T-helper 1 cell treated with Interleukin-12 subunit alpha and Interleukin-12 subunit beta and Interleukin-4 antibody, amounts not matched to agents 30 ng/mL and 1 ng/mL, for 36 hours (primary cell): ENCODE measurements around the gene SOCS4. TPM values are rescaled to one million over a fixed set of nuclear protein-coding genes. Genes with fewer than 3 reads are reported as not detected.
"Not testable (repeated sequence)": the region's sequence is repeated elsewhere in the genome, so short reads cannot be mapped to it uniquely, and the experiment has no call there.

Source experiments
- intact Hi-C: fragments of 100-400 bp; cut with micrococcal nuclease; formaldehyde crosslinking; loops from one replicate; pipeline ENCODE4 v1.15.1; 2024
- total RNA-seq: library from RNA; stranded (reverse); gene quantifications from 2 replicates; pipeline ENCODE4 v1.2.3, GENCODE V29; 2022

The SOCS4 gene
- total RNA-seq, 1 donor from 2014 or later, result 35.6 TPM

- intact Hi-C loops, result loop anchor here (1.0 to 10.0 kb wide), 15 partner anchors 24 to 655 kb away; partner anchors contain the start of genes ATG14, CNIH1, DLGAP5 and FBXO34
Measured at GRCh38 chr14:55051165-55051422, 24.1 kb downstream of the SOCS4 start.

- intact Hi-C loops, result loop anchor here (1.0 to 10.0 kb wide), 17 partner anchors 24 to 655 kb away; partner anchors contain the start of genes ATG14, CNIH1, DLGAP5 and FBXO34
Measured at GRCh38 chr14:55051423-55052268, 24.6 kb downstream of the SOCS4 start, which contains the start of gene MAPK1IP1L. TSS of gene MAPK1IP1L (plus strand) at chr14:55051647. CDS start at chr14:55061684, 10,037 bp downstream.

- intact Hi-C loops, result loop anchor here (1.0 to 10.0 kb wide), 6 partner anchors 50 to 532 kb away; partner anchors contain the start of genes ATG14, KTN1 and SAMD4A
Measured at GRCh38 chr14:55052269-55052930, 25.4 kb downstream of the SOCS4 start.

GRCh38 chr14:55053018-55053417 lies 26.0 kb downstream of the SOCS4 start:
- intact Hi-C loops, result loop anchor here (2.0 to 10.0 kb wide), 5 partner anchors 50 to 532 kb away; partner anchors contain the start of genes ATG14, KTN1 and SAMD4A

GRCh38 chr14:55053500-55053899 lies 26.5 kb downstream of the SOCS4 start:
- intact Hi-C loops, result loop anchor here (2.0 to 10.0 kb wide), 5 partner anchors 49 to 531 kb away; partner anchors contain the start of genes ATG14, KTN1 and SAMD4A

GRCh38 chr14:55054098-55054497 lies 27.1 kb downstream of the SOCS4 start:
- intact Hi-C loops, result loop anchor here (5.0 to 10.0 kb wide), 4 partner anchors 301 to 531 kb away; partner anchors contain the start of genes ATG14, KTN1 and SAMD4A

- intact Hi-C loops, result loop anchor here (10.0 kb wide), 3 partner anchors 297 to 527 kb away; partner anchors contain the start of genes KTN1 and SAMD4A
Measured at GRCh38 chr14:55057919-55058318, 30.9 kb downstream of the SOCS4 start.

- intact Hi-C loops, result loop anchor here (10.0 kb wide), 3 partner anchors 295 to 525 kb away; partner anchors contain the start of genes KTN1 and SAMD4A
Measured at GRCh38 chr14:55059333-55059732, 32.3 kb downstream of the SOCS4 start.

GRCh38 chr14:55062517-55063351 lies 35.7 kb downstream of the SOCS4 start:
- intact Hi-C loops, result no loop called here

GRCh38 chr14:55064896-55065295 lies 37.9 kb downstream of the SOCS4 start:
- intact Hi-C loops, result not testable (repeated sequence)

- intact Hi-C loops, result no loop called here
Measured at GRCh38 chr14:55065411-55065810, 38.4 kb downstream of the SOCS4 start.

- intact Hi-C loops, result no loop called here
Measured at GRCh38 chr14:55066223-55066622, 39.2 kb downstream of the SOCS4 start.

- intact Hi-C loops, result no loop called here
Measured at GRCh38 chr14:55070981-55071411, 44.0 kb downstream of the SOCS4 start.

- intact Hi-C loops, result no loop called here
Measured at GRCh38 chr14:55071870-55072640, 45.0 kb downstream of the SOCS4 start.

- intact Hi-C loops, result no loop called here
Measured at GRCh38 chr14:55073856-55074255, 46.8 kb downstream of the SOCS4 start.

- intact Hi-C loops, result no loop called here
Measured at GRCh38 chr14:55074662-55075061, 47.6 kb downstream of the SOCS4 start.

- intact Hi-C loops, result no loop called here
Measured at GRCh38 chr14:55075628-55076175, 48.7 kb downstream of the SOCS4 start.

- intact Hi-C loops, result no loop called here
Measured at GRCh38 chr14:55077170-55078151, 50.4 kb downstream of the SOCS4 start.

GRCh38 chr14:55079961-55080360 lies 52.9 kb downstream of the SOCS4 start:
- intact Hi-C loops, result not testable (repeated sequence)
